DND-41 (cell line): Measurements from ENCODE around the gene VPS51.

Experiments
- ATAC-seq: fragments of 200-7000 bp; cut with Tn5 transposase; 3 replicates; pipeline ENCODE4 v1.9.1; 2021; ENCODE audit warnings: low read depth; ENCODE audit not compliant: insufficient read depth
- DNase-seq: peaks from one replicate; pipeline ENCODE4 v3.0.0-alpha.2; 2020
- H2AFZ ChIP-seq: 2 replicates; pipeline ENCODE4 v1.6.0; 2012; ENCODE audit warnings: low read depth, low read length
- H3K27ac ChIP-seq: 2 replicates; pipeline ENCODE4 v1.5.1; 2012; ENCODE audit warnings: low read length, inconsistent platforms
- H3K27me3 ChIP-seq: fragments of 200-600 bp; sonication (generic); 2 replicates; pipeline ENCODE4 v1.6.0; 2012; ENCODE audit warnings: low read length, mild to moderate bottlenecking, inconsistent platforms; ENCODE audit not compliant: insufficient read depth, poor library complexity
- H3K36me3 ChIP-seq: 2 replicates; pipeline ENCODE4 v1.5.1; 2012; ENCODE audit warnings: low read length, inconsistent platforms; ENCODE audit not compliant: insufficient read depth
- H3K4me1 ChIP-seq: 2 replicates; pipeline ENCODE4 v1.5.1; 2012; ENCODE audit warnings: mild to moderate bottlenecking, low read length; ENCODE audit not compliant: insufficient read depth
- H3K4me2 ChIP-seq: 2 replicates; pipeline ENCODE4 v1.6.0; 2012; ENCODE audit warnings: mild to moderate bottlenecking, moderate library complexity, low read length, inconsistent platforms; ENCODE audit not compliant: insufficient read depth
- H3K4me3 ChIP-seq, 2 experiments: fragments of 200-600 bp in 1 of 2; shearing (Covaris generic) in 1 of 2; 2 replicates each; pipeline ENCODE4 v1.5.1; 2012 to 2016; ENCODE audit warnings: inconsistent platforms in 2 of 2, low read length in 2 of 2, mild to moderate bottlenecking in 2 of 2, low read depth in 1 of 2, moderate library complexity in 1 of 2
- H3K79me2 ChIP-seq: 2 replicates; pipeline ENCODE4 v1.6.0; 2012; ENCODE audit warnings: low read length, inconsistent platforms; ENCODE audit not compliant: insufficient read depth
- H3K9ac ChIP-seq: 2 replicates; pipeline ENCODE4 v1.6.0; 2012; ENCODE audit warnings: low read depth, mild to moderate bottlenecking, inconsistent platforms, low read length, moderate library complexity
- H3K9me3 ChIP-seq: 2 replicates; pipeline ENCODE4 v1.5.1; 2012; ENCODE audit warnings: low read length, moderate library complexity, mild to moderate bottlenecking, inconsistent platforms; ENCODE audit not compliant: insufficient read depth, severe bottlenecking
- H4K20me1 ChIP-seq: 2 replicates; pipeline ENCODE4 v1.6.0; 2012; ENCODE audit warnings: low read length; ENCODE audit not compliant: insufficient read depth
- EZH2 ChIP-seq: IDR thresholded peaks from 3 replicates; pipeline ENCODE4 v1.6.1; 2012; ENCODE audit warnings: borderline replicate concordance, low read depth, mild to moderate bottlenecking, moderate library complexity, low read length, inconsistent platforms; ENCODE audit not compliant: severe bottlenecking
- TF ChIP-seq, protein P1 (sequence below): IDR thresholded peaks from 2 replicates; pipeline ENCODE4 v1.5.1; 2012; ENCODE audit warnings: borderline replicate concordance, low read length, moderate library complexity, mild to moderate bottlenecking; ENCODE audit not compliant: poor library complexity, severe bottlenecking; ENCODE audit errors: extremely low read depth

Gene VPS51

DNA sequence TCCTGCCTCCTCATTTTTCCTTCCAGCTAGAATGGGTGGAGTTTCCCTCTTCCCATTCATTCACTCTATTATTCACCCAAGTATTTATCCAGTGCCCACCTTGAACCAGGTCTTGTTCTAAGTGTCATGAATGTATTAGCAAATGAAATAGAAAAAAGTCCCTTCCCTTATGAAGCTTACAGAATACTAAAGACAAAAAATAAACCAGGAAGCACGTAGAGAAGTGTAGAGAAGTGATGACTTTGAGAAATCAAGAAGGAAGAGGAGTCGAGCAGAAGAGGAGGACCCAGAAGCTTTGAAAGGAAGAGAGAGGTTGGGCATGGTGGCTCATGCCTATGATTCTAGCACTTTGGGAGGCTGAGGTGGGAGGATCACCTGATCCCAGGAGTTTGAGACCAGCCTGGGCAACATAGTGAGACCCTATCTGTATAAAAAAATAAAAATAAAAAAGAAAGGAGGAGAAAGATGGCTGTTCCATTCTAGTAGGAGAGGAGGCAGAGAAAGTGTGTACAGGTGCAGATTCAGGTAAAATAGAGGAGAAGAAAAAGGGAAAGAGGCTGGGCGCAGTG lies 55.4 kb downstream of the VPS51 start:
- peaks cover 3% of the 10 kb centered on the region for H3K27me3 ChIP-seq
- no peak overlapping the region for H3K9ac ChIP-seq
- no peak for ATAC-seq
- no peak for DNase-seq
- H3K4me1 ChIP-seq = no peaks in the 10 kb centered on the region
- no peaks in the 10 kb centered on the region for H3K79me2 ChIP-seq
- H3K36me3 ChIP-seq = no peaks in the 10 kb centered on the region
- H3K9me3 ChIP-seq = peaks cover 6% of the 10 kb centered on the region
- no peaks in the 10 kb centered on the region for H4K20me1 ChIP-seq
- H3K27ac ChIP-seq = no peak overlapping the region
- H2AFZ ChIP-seq = no peak overlapping the region
- H3K4me3 ChIP-seq = no peak overlapping the region
- H3K4me2 ChIP-seq = no peak overlapping the region
- TF ChIP-seq EZH2 = no peak
- TF ChIP-seq, protein P1, sequence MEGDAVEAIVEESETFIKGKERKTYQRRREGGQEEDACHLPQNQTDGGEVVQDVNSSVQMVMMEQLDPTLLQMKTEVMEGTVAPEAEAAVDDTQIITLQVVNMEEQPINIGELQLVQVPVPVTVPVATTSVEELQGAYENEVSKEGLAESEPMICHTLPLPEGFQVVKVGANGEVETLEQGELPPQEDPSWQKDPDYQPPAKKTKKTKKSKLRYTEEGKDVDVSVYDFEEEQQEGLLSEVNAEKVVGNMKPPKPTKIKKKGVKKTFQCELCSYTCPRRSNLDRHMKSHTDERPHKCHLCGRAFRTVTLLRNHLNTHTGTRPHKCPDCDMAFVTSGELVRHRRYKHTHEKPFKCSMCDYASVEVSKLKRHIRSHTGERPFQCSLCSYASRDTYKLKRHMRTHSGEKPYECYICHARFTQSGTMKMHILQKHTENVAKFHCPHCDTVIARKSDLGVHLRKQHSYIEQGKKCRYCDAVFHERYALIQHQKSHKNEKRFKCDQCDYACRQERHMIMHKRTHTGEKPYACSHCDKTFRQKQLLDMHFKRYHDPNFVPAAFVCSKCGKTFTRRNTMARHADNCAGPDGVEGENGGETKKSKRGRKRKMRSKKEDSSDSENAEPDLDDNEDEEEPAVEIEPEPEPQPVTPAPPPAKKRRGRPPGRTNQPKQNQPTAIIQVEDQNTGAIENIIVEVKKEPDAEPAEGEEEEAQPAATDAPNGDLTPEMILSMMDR = no peak

DNA sequence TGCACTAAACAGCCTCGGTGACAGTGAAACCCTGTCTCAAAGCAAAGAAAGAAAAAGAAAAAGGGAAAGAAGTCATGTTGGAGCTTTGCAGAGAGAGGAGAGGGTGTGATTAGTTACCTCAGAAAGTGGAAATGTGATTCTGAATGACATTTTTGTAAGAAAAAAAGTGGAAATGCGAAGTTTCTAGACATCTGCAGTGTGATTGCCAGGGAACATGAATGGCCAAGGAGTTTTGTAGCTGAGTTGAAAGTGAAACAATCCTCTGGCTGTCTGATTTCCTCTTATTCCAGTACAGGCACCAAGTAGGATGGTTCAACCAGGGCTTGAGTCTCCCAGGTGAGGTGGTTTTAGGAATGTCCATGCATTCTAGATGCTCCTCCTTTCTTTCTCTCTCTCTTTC lies 56.1 kb downstream of the VPS51 start:
- H2AFZ ChIP-seq = no peak overlapping the region
- no peak overlapping the region for H3K27ac ChIP-seq
- H3K4me1 ChIP-seq = no peaks in the 10 kb centered on the region
- H3K9ac ChIP-seq = no peak overlapping the region
- H3K4me3 ChIP-seq = no peak overlapping the region
- peaks cover 3% of the 10 kb centered on the region for H3K9me3 ChIP-seq
- no peaks in the 10 kb centered on the region for H3K36me3 ChIP-seq
- peaks cover 3% of the 10 kb centered on the region for H3K27me3 ChIP-seq
- TF ChIP-seq EZH2 = no peak
- TF ChIP-seq, protein P1 = no peak
- no peaks in the 10 kb centered on the region for H4K20me1 ChIP-seq
- DNase-seq = no peak
- H3K79me2 ChIP-seq = no peaks in the 10 kb centered on the region
- no peak overlapping the region for H3K4me2 ChIP-seq
- no peak for ATAC-seq

DNA sequence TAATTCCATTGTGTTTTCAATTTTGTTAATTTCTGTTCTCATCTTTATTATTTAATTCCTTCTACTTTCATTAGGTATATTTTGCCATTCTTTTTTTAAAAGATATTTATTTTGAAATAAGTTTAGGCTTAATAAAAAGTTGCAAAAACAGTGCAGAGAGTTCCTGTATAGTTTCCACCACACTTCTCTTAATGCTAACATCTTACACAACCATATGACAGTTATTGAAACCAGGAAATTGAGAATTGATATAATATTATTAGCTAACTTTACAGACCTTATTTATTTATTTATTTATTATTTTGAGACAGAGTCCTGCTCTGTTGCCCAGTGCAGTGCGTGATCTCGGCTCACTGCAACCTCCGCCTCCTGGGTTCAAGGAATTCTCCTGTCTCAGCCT lies 60.2 kb downstream of the VPS51 start:
- Histone ChIP-seq H3K4me2 (no peak overlapping the region), H3K36me3 (no peaks in the 10 kb centered on the region), H3K4me1 (no peaks in the 10 kb centered on the region), H3K9ac (no peak overlapping the region), H3K79me2 (no peaks in the 10 kb centered on the region), H3K27ac (no peak overlapping the region), H3K9me3 (no peaks in the 10 kb centered on the region), H3K27me3 (peaks cover 6% of the 10 kb centered on the region), H3K4me3 (no peak overlapping the region), H2AFZ (no peak overlapping the region), H4K20me1 (no peaks in the 10 kb centered on the region)
- TF ChIP-seq, protein P1 = no peak
- TF ChIP-seq EZH2 = no peak
- DNase-seq = no peak
- ATAC-seq = no peak

DNA sequence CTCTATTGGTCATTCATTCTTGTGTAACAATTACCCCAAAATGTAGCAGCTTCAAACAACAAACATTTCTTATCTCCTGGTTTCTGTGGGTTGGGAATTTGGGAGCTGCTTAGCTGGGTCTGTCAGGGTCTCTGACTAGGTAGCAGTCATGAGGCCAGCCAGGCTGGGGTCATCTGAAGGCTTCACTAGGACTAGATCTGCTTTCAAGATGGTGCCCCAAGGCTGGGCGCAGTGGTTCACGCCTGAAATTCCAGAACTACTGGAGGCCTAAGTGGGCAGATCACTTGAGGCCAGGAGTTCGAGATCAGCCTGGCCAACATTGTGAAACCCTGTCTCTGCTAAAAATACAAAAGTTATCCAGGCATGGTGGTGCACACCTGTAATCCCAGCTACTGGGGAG lies 60.9 kb downstream of the VPS51 start:
- Histone ChIP-seq H3K4me3 (no peak overlapping the region), H3K4me1 (no peaks in the 10 kb centered on the region), H3K4me2 (no peak overlapping the region), H3K9me3 (no peaks in the 10 kb centered on the region), H3K27ac (no peak overlapping the region), H2AFZ (no peak overlapping the region), H4K20me1 (no peaks in the 10 kb centered on the region), H3K27me3 (peaks cover 6% of the 10 kb centered on the region), H3K79me2 (no peaks in the 10 kb centered on the region), H3K36me3 (no peaks in the 10 kb centered on the region), H3K9ac (no peak overlapping the region)
- no peak for DNase-seq
- TF ChIP-seq EZH2 = no peak
- TF ChIP-seq, protein P1 = no peak
- ATAC-seq = no peak
